Stimulated activated CD8-positive, alpha-beta memory T cell treated with anti-CD3 and anti-CD28 coated beads, Interleukin-4, amount 100 ng/mL, for 1 hour (primary cell): ENCODE data around the gene STRC.
"Not testable (repeated sequence)": the region's sequence is repeated elsewhere in the genome, so short reads cannot be mapped to it uniquely, and the experiment has no call there.

Source experiments
- DNase-seq, 2 donors: peaks; one replicate each; pipeline ENCODE4 v3.0.0-alpha.2; 2020; ENCODE audit warnings: low read depth in 2 of 2, low spot score in 1 of 2

STRC gene

DNA sequence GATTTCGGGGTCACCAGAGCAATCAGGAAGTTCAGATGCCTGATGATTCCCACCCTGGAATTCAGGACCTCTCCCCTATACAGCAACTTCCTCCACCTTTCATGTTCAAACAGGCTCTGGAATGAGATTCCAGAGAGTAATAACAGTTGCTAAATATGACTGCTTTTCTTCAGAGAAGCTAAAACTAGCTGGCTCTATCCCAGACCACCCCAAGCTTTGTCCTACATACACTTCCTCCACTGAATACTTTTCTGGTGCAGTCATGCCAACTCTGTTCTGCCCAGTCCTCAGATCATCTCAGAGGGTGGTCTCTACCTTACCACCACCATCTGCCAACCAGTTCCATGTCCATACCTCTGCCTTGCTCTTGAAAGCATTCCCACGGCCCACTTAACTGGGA lies 52.0 kb downstream of the STRC start:
- not testable (repeated sequence) for DNase-seq

DNA sequence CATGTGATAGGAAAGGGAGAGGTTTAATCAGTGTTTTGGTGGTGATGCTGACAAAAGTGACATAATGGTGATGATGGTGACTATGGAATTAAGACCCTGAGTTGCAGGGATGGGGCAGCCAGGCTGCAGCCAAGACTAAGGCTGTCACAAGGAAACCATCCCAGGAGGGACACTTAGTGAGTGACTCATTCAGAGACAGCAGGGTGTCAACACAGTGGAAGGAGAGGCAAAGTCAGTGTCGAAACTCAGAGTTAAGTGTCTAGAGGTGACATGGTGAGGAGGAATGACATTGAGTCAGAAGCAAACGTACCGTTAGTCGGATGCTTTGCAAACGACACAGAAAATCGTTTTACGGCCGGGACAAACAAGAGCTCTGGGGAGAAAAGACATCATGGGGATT lies 54.8 kb downstream of the STRC start:
- DNase-seq = not testable (repeated sequence)

DNA sequence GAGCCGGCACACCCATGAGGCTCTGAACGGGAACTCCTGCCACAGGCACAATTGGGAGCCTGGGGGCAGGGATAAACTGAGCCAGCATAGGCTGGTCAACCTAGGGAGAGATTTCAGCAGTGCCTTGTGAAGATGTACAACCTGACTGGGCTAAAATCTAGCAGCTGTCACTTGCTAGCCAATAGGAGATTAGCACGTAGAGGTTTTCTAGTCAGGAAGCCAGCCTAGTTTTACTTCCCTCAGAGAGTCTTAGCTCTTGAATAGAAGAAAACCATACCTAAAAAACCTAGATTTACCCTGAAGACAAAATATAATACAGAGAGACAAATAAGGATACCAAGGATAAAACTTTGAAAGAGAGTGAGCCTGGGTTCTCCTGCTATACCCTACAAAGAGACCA lies 55.8 kb downstream of the STRC start:
- not testable (repeated sequence) for DNase-seq

DNA sequence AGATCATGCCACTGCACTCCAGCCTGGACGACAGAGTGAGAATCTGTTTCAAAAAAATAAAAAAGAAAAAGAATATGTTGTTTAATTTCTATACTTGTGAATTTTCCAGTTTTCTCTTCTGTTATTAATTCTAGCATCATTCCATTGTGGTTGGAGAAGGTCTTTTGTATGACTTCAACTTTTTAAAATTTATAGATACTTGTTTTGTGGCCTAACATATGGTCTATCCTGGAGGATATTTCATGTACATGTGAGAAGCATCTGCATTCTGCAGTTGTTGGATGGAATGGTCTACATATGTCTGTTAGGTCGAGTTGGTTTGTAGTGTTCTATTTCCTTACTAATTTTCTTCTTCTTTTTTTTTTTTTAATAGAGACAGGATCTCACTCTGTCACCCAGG lies 65.6 kb downstream of the STRC start:
- no peak for DNase-seq

DNA sequence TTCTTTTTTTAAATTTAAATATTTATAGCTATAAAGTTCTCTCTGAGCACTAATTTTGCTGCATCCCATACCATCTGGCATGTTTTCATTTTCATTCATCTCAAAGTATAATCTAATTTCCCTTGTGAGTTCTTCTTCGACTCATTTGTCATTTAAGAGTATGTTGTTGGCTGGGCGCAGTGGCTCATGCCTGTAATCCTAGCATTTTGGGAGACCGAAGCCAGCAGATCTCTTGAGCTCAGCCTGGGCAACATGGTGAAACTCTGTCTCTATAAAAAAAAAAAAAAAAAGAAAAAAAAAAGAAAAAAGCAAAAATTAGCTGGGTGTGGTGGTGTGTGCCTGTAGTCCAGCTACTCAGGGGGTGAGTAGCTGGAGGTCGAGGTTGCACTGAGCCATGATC lies 66.3 kb downstream of the STRC start:
- no peak for DNase-seq

DNA sequence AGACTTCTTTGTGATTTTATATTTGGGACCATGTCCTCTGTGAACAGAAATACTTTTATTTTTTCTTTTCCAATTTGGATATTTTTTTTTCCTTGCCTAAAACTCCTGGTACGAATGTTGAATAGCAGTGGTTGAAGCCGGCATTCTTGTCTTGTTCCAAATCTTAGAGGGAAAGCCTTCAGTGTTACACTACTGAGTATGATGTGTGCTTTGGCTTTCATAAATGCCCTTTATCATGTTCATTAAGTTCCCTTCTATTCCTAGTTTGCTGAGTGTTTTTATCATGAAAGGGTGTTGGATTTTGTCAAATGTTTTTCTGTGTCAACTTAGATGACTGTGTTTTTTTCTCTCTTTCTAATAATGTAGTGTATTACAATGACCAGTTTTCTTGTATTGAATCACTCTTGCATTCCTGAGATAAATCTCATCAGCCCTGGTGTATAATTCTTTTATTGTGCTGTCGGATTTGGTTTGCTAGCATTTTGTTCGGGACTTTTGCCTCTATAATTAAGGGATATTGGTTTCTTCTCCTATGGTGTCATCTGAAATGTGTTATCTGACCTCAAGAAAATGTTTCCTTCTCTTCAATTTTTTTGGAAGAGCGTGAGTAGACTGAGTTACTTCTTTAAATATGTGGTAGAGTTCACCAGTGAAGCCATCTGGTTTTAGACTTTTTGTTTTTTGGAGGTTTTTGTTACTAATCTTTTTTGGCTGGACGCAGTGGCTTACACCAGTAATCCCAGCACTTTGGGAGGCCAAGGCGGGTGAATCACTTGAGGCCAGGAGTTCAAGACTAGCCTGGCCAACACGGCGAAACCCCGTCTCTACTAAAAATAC lies 67.9 kb downstream of the STRC start:
- DNase-seq = no peak
